Kidney epithelial cell (primary cell): ENCODE results near the gene PLEKHA5. TPM values are rescaled to one million over a fixed set of nuclear protein-coding genes. Genes with fewer than 3 reads are reported as not detected.

Experiments
- DNase-seq: peaks from one replicate; pipeline ENCODE4 v3.0.0-alpha.2; 2010; ENCODE audit warnings: low read depth
- H3K27me3 ChIP-seq: 2 replicates; pipeline ENCODE4 v1.6.0; 2011; ENCODE audit warnings: low read length; ENCODE audit not compliant: control insufficient read depth, insufficient read depth
- H3K36me3 ChIP-seq: 2 replicates; pipeline ENCODE4 v1.5.1; 2011; ENCODE audit warnings: low read length; ENCODE audit not compliant: control insufficient read depth, insufficient read depth
- H3K4me3 ChIP-seq: 2 replicates; pipeline ENCODE4 v1.5.1; 2011; ENCODE audit warnings: low read depth, mild to moderate bottlenecking, control low read depth, low read length
- CTCF ChIP-seq: IDR thresholded peaks from 2 replicates; pipeline ENCODE4 v1.5.1; 2011; ENCODE audit warnings: mild to moderate bottlenecking, moderate library complexity, low read length, control low read depth, inconsistent platforms; ENCODE audit not compliant: insufficient read depth, poor library complexity, severe bottlenecking
- total RNA-seq: library from RNA; depleted of rRNA; stranded (reverse); fragments of >200 nt; gene quantifications from 2 replicates; pipeline ENCODE4 v1.2.3, GENCODE V29; 2015

The PLEKHA5 gene
- total RNA-seq, 1 donor from 2014 or later = 21.9 TPM

- no peaks in the 10 kb centered on the region for H3K27me3 ChIP-seq
- no peak for TF ChIP-seq CTCF
Observed at GRCh38 chr12:19203539-19204506, 74.3 kb downstream of the PLEKHA5 start.

GRCh38 chr12:19205120-19205519 lies 75.6 kb downstream of the PLEKHA5 start:
- no peak for DNase-seq
- Histone ChIP-seq H3K4me3 (no peak overlapping the region), H3K36me3 (no peaks in the 10 kb centered on the region), H3K27me3 (no peaks in the 10 kb centered on the region)
- TF ChIP-seq CTCF = no peak

More at GRCh38 chr12:19203539-19204506, 74.3 kb downstream of the PLEKHA5 start:
- DNase-seq = no peak
- Histone ChIP-seq H3K36me3 (no peaks in the 10 kb centered on the region), H3K4me3 (no peak overlapping the region)

- Histone ChIP-seq H3K27me3 (no peaks in the 10 kb centered on the region), H3K4me3 (no peak overlapping the region), H3K36me3 (no peaks in the 10 kb centered on the region)
- TF ChIP-seq CTCF = no peak
- DNase-seq = no peak
Observed at GRCh38 chr12:19206493-19207077, 77.1 kb downstream of the PLEKHA5 start.

- TF ChIP-seq CTCF = no peak
- Histone ChIP-seq H3K4me3 (no peak overlapping the region), H3K27me3 (no peaks in the 10 kb centered on the region), H3K36me3 (no peaks in the 10 kb centered on the region)
- DNase-seq = no peak
Observed at GRCh38 chr12:19208456-19208855, 78.9 kb downstream of the PLEKHA5 start.

GRCh38 chr12:19209661-19210060 lies 80.1 kb downstream of the PLEKHA5 start:
- DNase-seq = no peak
- TF ChIP-seq CTCF = no peak
- Histone ChIP-seq H3K4me3 (no peak overlapping the region), H3K27me3 (no peaks in the 10 kb centered on the region), H3K36me3 (no peaks in the 10 kb centered on the region)
